Kidney epithelial cell (primary cell): ENCODE measurements around the gene EMC6. TPM values are rescaled to one million over a fixed set of nuclear protein-coding genes. Genes with fewer than 3 reads are reported as not detected.

Experiments
- DNase-seq: peaks from one replicate; pipeline ENCODE4 v3.0.0-alpha.2; 2010; ENCODE audit warnings: low read depth
- H3K27me3 ChIP-seq: 2 replicates; pipeline ENCODE4 v1.6.0; 2011; ENCODE audit warnings: low read length; ENCODE audit not compliant: control insufficient read depth, insufficient read depth
- H3K36me3 ChIP-seq: 2 replicates; pipeline ENCODE4 v1.5.1; 2011; ENCODE audit warnings: low read length; ENCODE audit not compliant: control insufficient read depth, insufficient read depth
- H3K4me3 ChIP-seq: 2 replicates; pipeline ENCODE4 v1.5.1; 2011; ENCODE audit warnings: low read depth, mild to moderate bottlenecking, control low read depth, low read length
- CTCF ChIP-seq: IDR thresholded peaks from 2 replicates; pipeline ENCODE4 v1.5.1; 2011; ENCODE audit warnings: mild to moderate bottlenecking, moderate library complexity, low read length, control low read depth, inconsistent platforms; ENCODE audit not compliant: insufficient read depth, poor library complexity, severe bottlenecking
- total RNA-seq: library from RNA; depleted of rRNA; stranded (reverse); fragments of >200 nt; gene quantifications from 2 replicates; pipeline ENCODE4 v1.2.3, GENCODE V29; 2015

EMC6 gene
- total RNA-seq: 24.9 and 30.0 TPM in 2 replicates

DNA sequence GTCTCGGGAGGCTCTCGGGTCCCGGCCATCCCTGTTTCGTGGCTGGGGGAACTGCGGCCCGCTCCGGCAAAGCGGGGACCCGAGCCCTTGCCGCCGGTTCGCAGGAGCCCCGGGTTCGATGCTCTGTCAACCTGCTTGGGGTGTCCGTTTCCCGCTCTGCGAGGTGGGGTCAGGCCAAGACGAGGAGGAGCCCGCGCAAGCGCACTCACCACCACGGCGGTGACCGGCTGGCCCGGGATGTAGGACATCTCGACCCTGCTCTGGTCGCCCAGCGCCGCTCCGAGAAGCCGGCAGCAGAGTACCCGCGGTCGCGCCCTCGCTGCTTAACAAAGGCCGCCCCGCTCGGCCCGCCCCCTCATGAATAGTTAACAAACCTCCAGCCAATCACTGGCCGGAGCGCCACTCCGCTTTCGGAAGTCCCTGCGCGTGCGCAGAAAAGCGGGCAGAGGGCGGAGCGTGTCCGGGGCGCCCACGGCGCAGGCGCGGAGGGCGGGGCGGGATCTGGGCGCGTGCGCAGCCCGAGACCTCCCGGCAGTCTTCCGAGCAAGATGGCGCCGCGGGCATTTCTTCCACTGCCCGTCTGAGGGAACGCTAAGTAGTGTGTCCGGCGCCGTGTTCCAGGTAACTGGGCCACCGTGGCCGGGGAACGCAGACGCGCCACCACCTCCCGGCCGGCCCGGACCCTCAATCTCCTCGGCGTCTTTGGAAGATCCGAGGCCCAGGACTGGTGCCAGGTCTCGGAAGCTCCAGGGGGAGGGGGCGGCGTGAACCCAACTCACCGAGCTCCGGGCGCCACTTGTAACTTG is at the start of gene EMC6, which contains the start of gene TAX1BP3:
Gene EMC6 (plus strand): TSS at position 534 of the 806 bp plus-strand sequence. CDS start 335 bp downstream, outside the sequence.
Gene TAX1BP3 (minus strand): TSS at position 300 of the 806 bp plus-strand sequence. CDS start 52 bp downstream, at position 248.
- H3K36me3 ChIP-seq: peaks cover 2% of the 10 kb centered on the region
- TF ChIP-seq CTCF: no peak
- peak; percentile 82 for DNase-seq
- peak within 1 kb of the TSS; percentile 98 for H3K4me3 ChIP-seq
- H3K27me3 ChIP-seq: no peaks in the 10 kb centered on the region

DNA sequence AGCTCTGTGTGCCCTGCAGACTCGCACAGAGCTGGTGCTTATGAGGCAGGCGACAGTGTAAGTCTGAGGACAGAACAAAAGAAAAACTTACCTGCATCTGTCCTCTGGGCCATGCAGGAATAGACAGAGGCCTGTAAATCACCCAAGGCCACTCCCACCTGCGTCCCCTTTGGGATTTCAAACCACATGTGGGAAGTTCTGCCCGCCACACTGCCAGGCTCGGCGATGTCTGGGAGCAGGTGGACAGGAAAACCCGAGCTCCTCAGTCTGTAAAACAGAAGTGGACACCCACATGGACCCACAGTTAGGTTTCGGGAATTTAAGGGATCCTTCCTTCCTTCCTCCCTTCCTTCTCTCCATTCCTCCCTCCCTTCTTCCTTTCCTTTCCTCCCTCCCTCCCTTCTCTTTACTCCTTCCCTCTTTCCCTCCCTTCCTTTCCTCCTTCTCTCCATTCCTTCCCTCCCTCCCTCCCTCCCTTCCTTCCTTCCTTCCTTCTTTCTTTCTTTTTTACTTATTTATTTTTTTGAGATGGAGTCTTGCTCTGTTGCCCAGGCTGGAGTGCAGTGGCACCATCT is 47.4 kb upstream of the EMC6 start:
- H3K36me3 ChIP-seq: peaks cover 3% of the 10 kb centered on the region
- H3K4me3 ChIP-seq: no peak overlapping the region
- no peak for DNase-seq
- no peak for TF ChIP-seq CTCF
- no peaks in the 10 kb centered on the region for H3K27me3 ChIP-seq

- Histone ChIP-seq H3K36me3 (peaks cover 2% of the 10 kb centered on the region), H3K4me3 (no peak overlapping the region), H3K27me3 (no peaks in the 10 kb centered on the region)
- TF ChIP-seq CTCF: no peak
- DNase-seq: no peak
Measured at GRCh38 chr17:3622977-3623594, 45.5 kb upstream of the EMC6 start.

DNA sequence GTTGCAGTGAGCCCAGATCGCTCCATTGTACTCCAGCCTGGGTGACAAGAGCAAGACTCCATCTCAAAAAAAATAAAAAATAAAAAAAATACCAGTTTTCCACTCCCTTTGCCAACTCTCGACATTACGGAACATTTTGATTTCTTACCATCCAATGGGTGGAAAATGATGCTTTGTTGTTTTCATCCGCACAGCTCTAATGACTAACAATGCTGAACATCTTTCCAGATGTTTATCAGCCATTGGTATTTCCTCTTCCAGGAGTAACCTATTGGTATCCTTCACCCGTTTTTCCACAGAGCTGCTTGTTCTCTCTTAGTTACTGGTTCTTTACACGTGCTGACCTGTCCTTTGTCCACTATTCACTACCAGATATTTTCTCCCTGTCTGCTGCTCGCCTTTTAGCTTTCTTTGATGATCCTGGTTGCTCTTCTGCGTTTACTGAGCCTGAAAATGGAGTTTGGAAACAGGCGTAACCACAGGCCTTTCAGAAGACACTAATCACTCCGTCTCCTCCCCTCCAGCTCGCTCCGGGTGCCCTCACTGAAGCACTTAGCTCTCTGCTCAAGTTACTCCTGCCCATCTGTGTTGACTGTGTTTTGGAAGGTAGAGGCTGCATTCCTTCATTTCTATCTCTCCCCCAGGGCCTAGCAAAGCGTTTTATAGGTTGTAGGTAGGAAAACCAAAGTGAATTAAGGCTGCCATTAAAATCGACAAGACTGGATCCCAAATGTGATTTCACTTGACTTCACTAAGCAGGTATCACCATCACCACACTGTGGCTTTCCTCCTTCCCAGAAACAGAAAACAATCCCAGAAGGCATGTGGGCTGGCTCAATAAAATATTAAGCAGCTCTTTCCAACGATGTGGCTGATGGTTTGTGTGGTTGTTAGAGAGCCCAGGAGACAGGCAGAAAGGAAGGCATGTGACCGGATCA is 41.5 kb upstream of the EMC6 start:
- Histone ChIP-seq H3K36me3 (peaks cover 2% of the 10 kb centered on the region), H3K27me3 (no peaks in the 10 kb centered on the region), H3K4me3 (no peak overlapping the region)
- TF ChIP-seq CTCF: no peak
- no peak for DNase-seq

DNA sequence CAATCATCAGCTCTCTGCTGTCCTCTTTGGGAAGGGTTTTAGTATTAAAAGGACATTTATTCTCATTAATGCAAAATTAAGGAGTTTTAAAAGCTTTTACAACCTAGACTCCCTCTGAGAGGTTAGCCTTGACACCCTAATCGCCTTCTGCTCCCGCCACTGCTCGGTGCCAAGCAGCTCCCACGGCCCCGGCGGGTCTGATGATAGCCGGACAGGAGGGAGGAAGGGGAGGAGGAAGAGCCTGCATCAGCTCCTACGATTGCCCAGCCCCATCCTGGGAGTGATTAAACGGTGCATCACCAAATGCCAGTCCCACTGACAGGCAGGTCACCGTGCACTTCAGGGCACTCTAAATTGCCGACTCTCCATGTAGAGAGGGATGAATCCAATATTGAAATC is 40.8 kb upstream of the EMC6 start:
- H3K27me3 ChIP-seq: no peaks in the 10 kb centered on the region
- H3K4me3 ChIP-seq: no peak overlapping the region
- no peak for TF ChIP-seq CTCF
- DNase-seq: no peak
- H3K36me3 ChIP-seq: peaks cover 2% of the 10 kb centered on the region
